GM12873 (cell line): Measurements from ENCODE around the gene NECAB2.
A peak's percentile ranks its signal among the peaks of the same experiment; 100 is the strongest.

Experiments used
- TF ChIP-seq, protein P1 (sequence below): IDR thresholded peaks from 2 replicates; pipeline ENCODE4 v1.5.1; 2012; ENCODE audit warnings: low read depth, mild to moderate bottlenecking, moderate library complexity, low read length, control low read depth; ENCODE audit not compliant: insufficient read depth; ENCODE audit errors: missing control alignments

NECAB2 gene

DNA sequence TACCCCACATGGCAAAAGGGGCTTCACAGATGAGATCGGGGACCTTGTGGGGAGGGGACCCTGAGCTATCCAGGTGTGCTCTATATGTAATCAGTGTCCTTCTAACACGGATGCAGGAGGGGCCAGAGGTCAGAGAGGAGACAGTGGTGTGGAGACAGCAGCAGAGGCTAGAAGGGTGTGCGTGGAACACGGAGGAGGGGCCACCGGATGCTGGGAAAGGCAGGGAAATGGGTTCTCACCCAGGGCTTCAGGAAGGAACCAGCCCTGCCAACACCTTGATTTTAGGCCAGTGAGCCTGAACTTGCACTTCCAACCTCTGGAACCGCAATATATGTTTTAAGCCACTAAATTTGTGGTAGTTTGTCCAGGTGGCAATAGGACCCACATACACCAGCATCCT lies 79.2 kb downstream of the NECAB2 start:
- TF ChIP-seq, protein P1, sequence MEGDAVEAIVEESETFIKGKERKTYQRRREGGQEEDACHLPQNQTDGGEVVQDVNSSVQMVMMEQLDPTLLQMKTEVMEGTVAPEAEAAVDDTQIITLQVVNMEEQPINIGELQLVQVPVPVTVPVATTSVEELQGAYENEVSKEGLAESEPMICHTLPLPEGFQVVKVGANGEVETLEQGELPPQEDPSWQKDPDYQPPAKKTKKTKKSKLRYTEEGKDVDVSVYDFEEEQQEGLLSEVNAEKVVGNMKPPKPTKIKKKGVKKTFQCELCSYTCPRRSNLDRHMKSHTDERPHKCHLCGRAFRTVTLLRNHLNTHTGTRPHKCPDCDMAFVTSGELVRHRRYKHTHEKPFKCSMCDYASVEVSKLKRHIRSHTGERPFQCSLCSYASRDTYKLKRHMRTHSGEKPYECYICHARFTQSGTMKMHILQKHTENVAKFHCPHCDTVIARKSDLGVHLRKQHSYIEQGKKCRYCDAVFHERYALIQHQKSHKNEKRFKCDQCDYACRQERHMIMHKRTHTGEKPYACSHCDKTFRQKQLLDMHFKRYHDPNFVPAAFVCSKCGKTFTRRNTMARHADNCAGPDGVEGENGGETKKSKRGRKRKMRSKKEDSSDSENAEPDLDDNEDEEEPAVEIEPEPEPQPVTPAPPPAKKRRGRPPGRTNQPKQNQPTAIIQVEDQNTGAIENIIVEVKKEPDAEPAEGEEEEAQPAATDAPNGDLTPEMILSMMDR, result no peak

DNA sequence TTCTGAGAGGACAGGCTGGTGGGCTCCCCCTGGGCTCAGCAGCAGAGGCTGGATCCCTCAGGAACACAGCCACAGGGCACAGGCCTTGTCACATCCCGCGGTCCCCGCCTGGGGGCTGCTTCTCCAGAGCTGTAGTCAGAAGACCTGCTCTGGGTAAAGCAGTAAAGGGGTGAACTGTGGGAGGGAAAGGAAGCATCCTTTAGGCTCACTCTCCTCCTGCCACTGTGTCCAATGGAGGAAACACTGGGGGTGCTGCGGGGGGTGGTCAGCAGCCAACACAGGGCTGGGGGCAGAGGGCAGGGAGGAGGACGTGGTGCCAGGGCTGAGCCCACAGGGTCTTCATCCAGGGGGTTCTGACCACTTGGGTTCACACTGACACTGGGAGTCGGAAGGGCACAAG lies 79.6 kb downstream of the NECAB2 start:
- TF ChIP-seq, protein P1, result no peak

DNA sequence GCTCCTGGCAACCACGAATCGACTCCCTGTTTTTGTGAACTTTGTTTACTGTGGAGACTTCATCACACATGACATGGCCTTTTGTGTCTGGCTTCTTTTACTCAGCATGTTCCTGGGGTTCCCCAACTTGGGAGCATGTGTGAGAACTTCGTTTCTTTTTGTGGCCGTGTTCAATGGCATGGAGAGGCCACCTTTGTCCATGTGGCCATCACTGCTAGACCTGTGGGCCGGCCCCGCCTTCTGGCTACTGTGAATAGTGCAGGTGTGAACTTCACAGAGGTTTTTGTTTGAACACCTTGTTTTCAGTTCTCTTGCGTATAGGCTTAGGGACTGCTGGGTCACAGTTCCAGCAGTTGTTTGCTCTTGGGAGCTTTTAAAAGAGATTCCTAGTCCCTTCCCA lies 80.2 kb downstream of the NECAB2 start:
- TF ChIP-seq, protein P1, result peak; percentile 3

DNA sequence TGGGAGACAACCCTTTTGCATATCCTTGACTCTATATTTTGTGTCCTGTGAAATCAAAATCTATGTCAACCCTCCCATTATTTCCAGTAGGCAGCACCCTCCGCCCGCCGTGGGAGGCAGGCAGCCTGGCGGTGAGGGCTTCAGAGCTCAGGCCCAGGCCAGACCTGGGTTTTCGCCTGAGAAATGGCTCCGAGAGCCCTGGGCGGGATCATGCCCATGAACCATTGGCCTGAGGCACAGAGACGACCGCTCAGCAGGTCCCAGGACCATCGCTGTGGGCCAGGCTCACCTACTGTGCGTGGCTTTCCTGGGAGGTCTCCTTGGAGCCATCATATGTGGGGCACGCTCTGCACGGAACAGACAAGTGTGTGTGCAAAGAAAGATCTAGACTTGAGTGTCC lies 80.8 kb downstream of the NECAB2 start:
- TF ChIP-seq, protein P1, result no peak

DNA sequence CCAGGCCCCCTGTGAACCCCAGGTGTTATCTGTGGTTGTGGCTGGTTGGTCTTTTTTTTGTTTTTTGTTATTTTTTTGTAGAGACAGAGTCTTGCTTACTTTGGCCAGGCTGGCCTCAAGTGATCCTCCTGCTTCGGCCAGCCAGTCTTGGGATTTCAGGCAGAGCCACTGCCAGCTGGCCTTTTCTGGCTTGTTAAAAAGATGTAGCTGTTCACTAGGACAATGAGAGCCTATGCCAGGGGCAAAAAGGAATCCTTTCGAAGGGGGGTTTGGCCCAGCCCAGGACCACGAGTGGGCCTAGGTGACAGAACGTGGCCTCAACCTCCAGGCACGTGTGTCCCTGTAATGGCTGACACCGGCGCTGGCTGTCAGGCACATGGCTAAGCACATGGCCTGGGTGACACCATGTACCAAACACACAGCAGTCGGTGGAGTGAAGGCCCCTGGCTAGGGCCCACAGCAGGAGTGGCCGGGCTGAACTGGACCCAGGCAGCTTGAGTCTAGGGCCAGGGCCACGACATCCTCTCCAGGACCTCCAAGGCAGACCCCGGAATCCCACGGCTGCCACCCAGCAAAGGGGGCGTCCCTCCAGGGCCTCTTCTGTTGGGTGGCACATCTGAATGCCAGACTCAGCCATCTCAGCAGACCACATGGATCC lies 81.5 kb downstream of the NECAB2 start:
- TF ChIP-seq, protein P1, result no peak

DNA sequence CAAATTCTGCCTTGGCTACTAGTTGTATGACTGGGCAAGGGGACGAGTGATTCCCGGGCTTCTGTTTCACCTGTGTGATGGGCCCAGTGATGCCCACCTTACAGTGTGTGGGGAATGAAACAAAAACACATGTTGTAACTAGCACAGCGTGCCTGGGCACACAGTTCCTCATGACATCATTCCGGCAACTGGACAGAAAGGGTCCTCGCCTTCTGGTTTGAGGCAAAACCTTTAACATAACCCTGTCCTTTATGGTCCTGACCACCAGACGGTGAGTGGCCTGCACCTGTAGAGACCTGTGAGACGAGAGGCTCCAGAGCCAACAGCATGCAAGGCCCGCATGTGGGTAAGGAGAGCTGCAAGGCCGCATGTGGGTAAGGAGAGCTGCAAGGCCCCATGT lies 82.3 kb downstream of the NECAB2 start:
- TF ChIP-seq, protein P1, result no peak

DNA sequence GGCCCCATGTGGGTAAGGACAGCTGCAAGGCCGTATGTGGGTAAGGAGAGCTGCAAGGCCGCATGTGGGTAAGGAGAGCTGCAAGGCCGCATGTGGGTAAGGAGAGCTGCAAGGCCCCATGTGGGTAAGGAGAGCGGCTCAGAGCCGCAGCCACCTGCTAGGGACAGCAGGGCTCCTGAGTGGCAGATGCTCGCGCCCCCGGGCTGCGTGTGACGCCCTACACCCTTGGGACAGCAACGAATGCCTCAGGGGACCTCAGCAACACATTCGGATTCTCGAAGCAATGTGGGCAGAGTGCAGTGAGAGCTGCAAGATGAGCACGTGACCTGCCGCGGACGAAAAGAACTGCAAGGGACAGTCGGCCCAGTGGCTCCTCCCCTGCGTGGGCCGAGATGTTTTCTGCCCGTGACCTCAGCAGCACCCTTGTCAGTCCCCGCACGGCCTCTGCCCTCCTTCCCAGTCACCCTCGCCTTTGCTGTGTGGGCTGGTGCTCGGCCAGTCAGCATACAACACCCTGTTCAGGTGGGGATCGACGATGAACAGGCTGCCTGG lies 84.1 kb downstream of the NECAB2 start:
- TF ChIP-seq, protein P1, result no peak
